ENCODE results near the gene TMEM151B. TPM values are rescaled to one million over a fixed set of nuclear protein-coding genes. Genes with fewer than 3 reads are reported as not detected.
"Not testable (repeated sequence)": the region's sequence is repeated elsewhere in the genome, so short reads cannot be mapped to it uniquely, and the experiment has no call there.

TMEM151B gene
- polyA plus RNA-seq, 3 donors = 0.42 to 0.62 (median 0.60) TPM

- not testable (repeated sequence) for DNase-seq (ENCODE audit: low read depth in 3 of 3, low spot score in 2 of 3)
Measured at GRCh38 chr6:44317136-44317631, 46.9 kb downstream of the TMEM151B start.

GRCh38 chr6:44321210-44321609 lies 51.0 kb downstream of the TMEM151B start:
- DNase-seq (ENCODE audit: low read depth in 3 of 3, low spot score in 2 of 3) = no peak

GRCh38 chr6:44327096-44327495 lies 56.8 kb downstream of the TMEM151B start:
- no peak for DNase-seq (ENCODE audit: low read depth in 3 of 3, low spot score in 2 of 3)

- DNase-seq (ENCODE audit: low read depth in 3 of 3, low spot score in 2 of 3) = no peak
Measured at GRCh38 chr6:44327760-44328159, 57.5 kb downstream of the TMEM151B start.

- not testable (repeated sequence) for DNase-seq (ENCODE audit: low read depth in 3 of 3, low spot score in 2 of 3)
Measured at GRCh38 chr6:44328203-44328602, 58.0 kb downstream of the TMEM151B start.

- no peak for DNase-seq (ENCODE audit: low read depth in 3 of 3, low spot score in 2 of 3)
Measured at GRCh38 chr6:44329858-44330257, 59.6 kb downstream of the TMEM151B start.

GRCh38 chr6:44332585-44332984 lies 62.3 kb downstream of the TMEM151B start:
- DNase-seq (ENCODE audit: low read depth in 3 of 3, low spot score in 2 of 3) = no peak

GRCh38 chr6:44333273-44333919 lies 63.1 kb downstream of the TMEM151B start:
- no peak for DNase-seq (ENCODE audit: low read depth in 3 of 3, low spot score in 2 of 3)

- DNase-seq (ENCODE audit: low read depth in 3 of 3, low spot score in 2 of 3) = no peak
Measured at GRCh38 chr6:44333942-44334341, 63.7 kb downstream of the TMEM151B start.

GRCh38 chr6:44335631-44336030 lies 65.4 kb downstream of the TMEM151B start:
- no peak for DNase-seq (ENCODE audit: low read depth in 3 of 3, low spot score in 2 of 3)

- peak in 2 of 3 donors; percentile 38 to 53 for DNase-seq (ENCODE audit: low read depth in 3 of 3, low spot score in 2 of 3)
Measured at GRCh38 chr6:44338228-44339122, 68.2 kb downstream of the TMEM151B start.

- no peak for DNase-seq (ENCODE audit: low read depth in 3 of 3, low spot score in 2 of 3)
Measured at GRCh38 chr6:44339301-44339700, 69.1 kb downstream of the TMEM151B start.

- DNase-seq (ENCODE audit: low read depth in 3 of 3, low spot score in 2 of 3) = no peak
Measured at GRCh38 chr6:44339763-44340625, 69.7 kb downstream of the TMEM151B start.

- DNase-seq (ENCODE audit: low read depth in 3 of 3, low spot score in 2 of 3) = peak in 1 of 3 donors; percentile 29
Measured at GRCh38 chr6:44341095-44341890, 71.0 kb downstream of the TMEM151B start.

- DNase-seq (ENCODE audit: low read depth in 3 of 3, low spot score in 2 of 3) = no peak
Measured at GRCh38 chr6:44342052-44342451, 71.8 kb downstream of the TMEM151B start.

GRCh38 chr6:44342489-44342888 lies 72.2 kb downstream of the TMEM151B start, which contains the start of gene SPATS1:
SPATS1 (plus strand) TSS chr6:44342650; CDS start chr6:44343096, 446 bp downstream.
- DNase-seq (ENCODE audit: low read depth in 3 of 3, low spot score in 2 of 3) = no peak

GRCh38 chr6:44346818-44347217 lies 76.6 kb downstream of the TMEM151B start:
- DNase-seq (ENCODE audit: low read depth in 3 of 3, low spot score in 2 of 3) = not testable (repeated sequence)

- DNase-seq (ENCODE audit: low read depth in 3 of 3, low spot score in 2 of 3) = no peak
Measured at GRCh38 chr6:44349904-44350649, 79.8 kb downstream of the TMEM151B start.

GRCh38 chr6:44350650-44350994 lies 80.4 kb downstream of the TMEM151B start:
- not testable (repeated sequence) for DNase-seq (ENCODE audit: low read depth in 3 of 3, low spot score in 2 of 3)
